Peyer's patch (tissue), 4 donors: Measurements from ENCODE around the gene C17orf78.

Source experiments
- CTCF ChIP-seq, 6 experiments: fragments of 450-650 bp in 4 of 6; fragments of 200-600 bp in 2 of 6; sonication (generic) in 1 of 6; IDR thresholded peaks; one replicate each; pipeline ENCODE4 v1.5.1; 2017 to 2019; ENCODE audit warnings: antibody characterized with exemption in 6 of 6, mild to moderate bottlenecking in 3 of 6, moderate library complexity in 1 of 6
- POLR2A ChIP-seq, 2 donors: fragments of 450-650 bp; IDR thresholded peaks; one replicate each; pipeline ENCODE4 v1.5.1; 2017; ENCODE audit warnings: antibody characterized with exemption in 2 of 2, mild to moderate bottlenecking in 2 of 2, moderate library complexity in 2 of 2

DNA sequence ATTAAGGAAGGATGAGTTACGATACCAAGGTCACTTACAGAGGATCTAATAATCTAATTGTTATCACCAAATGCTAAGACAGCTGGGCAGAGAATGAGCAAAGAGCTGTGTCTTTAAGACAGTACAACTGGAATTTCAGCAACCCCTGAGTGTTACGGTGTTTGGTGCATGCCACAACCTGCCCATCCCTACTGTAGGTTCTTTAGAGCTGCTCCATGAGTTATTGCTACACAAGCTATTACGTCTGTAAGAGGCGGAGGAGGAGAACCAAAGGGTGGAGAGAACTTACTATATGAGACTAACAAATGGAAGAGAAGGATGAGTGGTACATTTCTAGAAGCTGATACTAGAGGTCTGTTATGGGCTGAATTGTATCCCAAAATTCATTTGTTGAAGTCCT, 14.2 kb upstream of the C17orf78 start:
- TF ChIP-seq CTCF (IDR thresholded peaks at IDR 0.05) (no peak), POLR2A (IDR thresholded peaks at IDR 0.05) (no peak)
